Breast epithelium (tissue), 3 donors: ENCODE measurements around the gene PNPLA8.

Experiments used
- POLR2A ChIP-seq: fragments of 450-650 bp; IDR thresholded peaks from one replicate; pipeline ENCODE4 v1.6.1; 2016; ENCODE audit warnings: antibody characterized with exemption, mild to moderate bottlenecking, moderate library complexity
- TF ChIP-seq, protein P1 (sequence below), 3 donors: fragments of 450-650 bp; IDR thresholded peaks; one replicate each; pipeline ENCODE4 v1.5.1; 2016 to 2017; ENCODE audit warnings: antibody characterized with exemption in 3 of 3, mild to moderate bottlenecking in 3 of 3, moderate library complexity in 3 of 3

GRCh38 chr7:108561047-108561619 lies 35.2 kb upstream of the PNPLA8 start:
- TF ChIP-seq, protein P1, sequence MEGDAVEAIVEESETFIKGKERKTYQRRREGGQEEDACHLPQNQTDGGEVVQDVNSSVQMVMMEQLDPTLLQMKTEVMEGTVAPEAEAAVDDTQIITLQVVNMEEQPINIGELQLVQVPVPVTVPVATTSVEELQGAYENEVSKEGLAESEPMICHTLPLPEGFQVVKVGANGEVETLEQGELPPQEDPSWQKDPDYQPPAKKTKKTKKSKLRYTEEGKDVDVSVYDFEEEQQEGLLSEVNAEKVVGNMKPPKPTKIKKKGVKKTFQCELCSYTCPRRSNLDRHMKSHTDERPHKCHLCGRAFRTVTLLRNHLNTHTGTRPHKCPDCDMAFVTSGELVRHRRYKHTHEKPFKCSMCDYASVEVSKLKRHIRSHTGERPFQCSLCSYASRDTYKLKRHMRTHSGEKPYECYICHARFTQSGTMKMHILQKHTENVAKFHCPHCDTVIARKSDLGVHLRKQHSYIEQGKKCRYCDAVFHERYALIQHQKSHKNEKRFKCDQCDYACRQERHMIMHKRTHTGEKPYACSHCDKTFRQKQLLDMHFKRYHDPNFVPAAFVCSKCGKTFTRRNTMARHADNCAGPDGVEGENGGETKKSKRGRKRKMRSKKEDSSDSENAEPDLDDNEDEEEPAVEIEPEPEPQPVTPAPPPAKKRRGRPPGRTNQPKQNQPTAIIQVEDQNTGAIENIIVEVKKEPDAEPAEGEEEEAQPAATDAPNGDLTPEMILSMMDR (IDR thresholded peaks at IDR 0.05), result no peak
- no peak for TF ChIP-seq POLR2A
